GM10266 (cell line): ENCODE results near the gene PPP4R3B.
"Not testable (repeated sequence)": the region's sequence is repeated elsewhere in the genome, so short reads cannot be mapped to it uniquely, and the experiment has no call there.

ENCODE experiments used
- DNase-seq: peaks from one replicate; pipeline ENCODE4 v3.0.0; 2012; ENCODE audit errors: extremely low spot score
- TF ChIP-seq, protein P1 (sequence below): IDR thresholded peaks from 2 replicates; pipeline ENCODE4 v1.5.1; 2012; ENCODE audit warnings: mild to moderate bottlenecking, low read depth; ENCODE audit not compliant: control insufficient read depth, insufficient read depth; ENCODE audit errors: missing control alignments

Gene PPP4R3B

DNA sequence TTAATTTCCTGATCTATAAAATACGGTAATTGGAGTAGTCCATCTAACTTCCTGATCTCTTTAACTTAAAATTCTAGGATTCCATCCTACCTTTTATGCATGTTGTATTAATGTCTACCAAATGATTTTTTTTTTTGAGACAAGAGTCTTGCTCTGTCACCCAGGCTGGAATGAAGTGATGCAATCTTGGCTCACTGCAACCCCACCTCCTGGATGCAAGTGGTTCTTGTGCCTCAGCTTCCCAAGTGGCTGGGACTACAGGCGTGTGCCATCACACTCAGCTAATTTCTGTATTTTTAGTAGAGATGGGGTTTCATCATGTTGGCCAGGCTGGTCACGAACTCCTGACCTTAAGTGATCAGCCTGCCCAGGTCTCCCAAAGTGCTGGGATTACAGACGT lies 50.1 kb downstream of the PPP4R3B start:
- TF ChIP-seq, protein P1, sequence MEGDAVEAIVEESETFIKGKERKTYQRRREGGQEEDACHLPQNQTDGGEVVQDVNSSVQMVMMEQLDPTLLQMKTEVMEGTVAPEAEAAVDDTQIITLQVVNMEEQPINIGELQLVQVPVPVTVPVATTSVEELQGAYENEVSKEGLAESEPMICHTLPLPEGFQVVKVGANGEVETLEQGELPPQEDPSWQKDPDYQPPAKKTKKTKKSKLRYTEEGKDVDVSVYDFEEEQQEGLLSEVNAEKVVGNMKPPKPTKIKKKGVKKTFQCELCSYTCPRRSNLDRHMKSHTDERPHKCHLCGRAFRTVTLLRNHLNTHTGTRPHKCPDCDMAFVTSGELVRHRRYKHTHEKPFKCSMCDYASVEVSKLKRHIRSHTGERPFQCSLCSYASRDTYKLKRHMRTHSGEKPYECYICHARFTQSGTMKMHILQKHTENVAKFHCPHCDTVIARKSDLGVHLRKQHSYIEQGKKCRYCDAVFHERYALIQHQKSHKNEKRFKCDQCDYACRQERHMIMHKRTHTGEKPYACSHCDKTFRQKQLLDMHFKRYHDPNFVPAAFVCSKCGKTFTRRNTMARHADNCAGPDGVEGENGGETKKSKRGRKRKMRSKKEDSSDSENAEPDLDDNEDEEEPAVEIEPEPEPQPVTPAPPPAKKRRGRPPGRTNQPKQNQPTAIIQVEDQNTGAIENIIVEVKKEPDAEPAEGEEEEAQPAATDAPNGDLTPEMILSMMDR: no peak
- no peak for DNase-seq

DNA sequence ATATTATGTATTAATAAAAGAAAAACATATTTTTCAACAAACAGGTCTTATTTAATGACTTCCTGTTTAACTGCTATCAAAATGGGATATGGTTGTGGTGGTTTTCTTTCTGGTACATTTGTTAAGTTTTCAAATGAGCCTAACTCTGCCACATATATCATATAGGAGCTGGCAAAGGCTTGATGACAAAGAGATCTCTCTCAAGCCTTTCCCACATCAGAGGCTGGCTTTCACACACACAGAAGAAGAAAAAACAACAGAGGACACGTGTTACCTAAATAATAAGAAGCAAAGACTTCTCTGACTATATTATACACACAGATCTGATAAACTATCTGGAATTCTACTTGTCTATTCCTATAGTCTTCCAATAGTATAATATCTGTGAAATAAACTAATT lies 51.8 kb downstream of the PPP4R3B start:
- TF ChIP-seq, protein P1: no peak
- no peak for DNase-seq

DNA sequence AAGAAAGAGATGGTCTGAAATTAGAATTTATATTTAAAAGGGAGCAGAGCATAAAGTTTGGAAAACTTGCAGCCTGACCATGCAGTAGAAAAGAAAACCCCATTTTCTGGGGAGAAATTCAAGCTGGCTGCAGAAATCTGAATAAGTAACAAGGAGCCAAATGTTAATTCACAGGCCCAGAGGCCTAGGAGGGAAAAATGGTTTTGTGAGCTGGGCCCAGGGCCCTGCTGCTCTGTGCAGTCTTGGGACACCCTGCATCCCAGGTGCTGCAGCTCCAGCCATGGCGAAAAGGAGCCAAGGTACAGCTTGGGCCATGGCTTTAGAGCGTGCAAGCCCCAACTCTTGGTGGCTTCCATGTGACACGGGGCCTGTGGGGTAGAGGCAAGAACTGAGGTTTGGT lies 56.6 kb downstream of the PPP4R3B start:
- DNase-seq: no peak
- TF ChIP-seq, protein P1: no peak

DNA sequence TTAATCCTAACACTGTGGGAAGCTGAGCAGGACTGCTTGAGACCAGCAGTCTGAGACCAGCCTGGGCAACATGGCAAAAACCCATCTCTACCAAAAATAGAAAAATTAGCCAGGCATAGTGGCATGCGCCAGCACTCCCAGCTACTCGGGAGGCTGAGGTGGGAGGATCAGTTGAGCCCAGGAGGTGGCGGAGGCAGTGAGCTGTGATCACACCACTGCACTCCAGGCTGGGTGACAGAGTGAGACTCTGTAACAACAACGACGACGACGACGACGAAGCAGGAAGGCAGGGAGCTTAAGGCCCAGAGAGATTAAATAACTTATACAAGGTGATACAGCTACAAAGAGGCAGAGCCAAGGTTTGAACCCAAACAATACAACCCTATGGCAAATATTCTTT lies 60.6 kb downstream of the PPP4R3B start:
- DNase-seq: no peak
- TF ChIP-seq, protein P1: no peak

DNA sequence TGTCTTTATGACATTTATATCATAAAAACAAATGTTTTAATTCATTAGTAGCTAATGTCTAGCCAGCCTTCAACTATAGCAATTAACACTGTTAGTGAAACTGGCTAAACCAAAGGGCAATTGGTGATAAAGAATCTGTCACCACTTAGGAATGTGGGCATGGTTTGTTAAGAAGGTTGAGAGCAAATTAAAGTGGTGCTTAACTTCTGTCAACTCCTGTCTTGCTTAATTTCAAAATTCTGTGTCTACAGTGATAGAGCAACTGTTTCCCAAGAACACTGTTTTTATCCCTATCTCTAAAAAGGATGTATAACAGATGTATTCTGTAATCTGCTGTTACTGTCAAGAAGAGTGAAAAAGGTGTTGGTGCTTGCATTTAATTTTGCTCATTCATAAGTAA lies 61.4 kb downstream of the PPP4R3B start:
- DNase-seq: no peak
- TF ChIP-seq, protein P1: no peak

DNA sequence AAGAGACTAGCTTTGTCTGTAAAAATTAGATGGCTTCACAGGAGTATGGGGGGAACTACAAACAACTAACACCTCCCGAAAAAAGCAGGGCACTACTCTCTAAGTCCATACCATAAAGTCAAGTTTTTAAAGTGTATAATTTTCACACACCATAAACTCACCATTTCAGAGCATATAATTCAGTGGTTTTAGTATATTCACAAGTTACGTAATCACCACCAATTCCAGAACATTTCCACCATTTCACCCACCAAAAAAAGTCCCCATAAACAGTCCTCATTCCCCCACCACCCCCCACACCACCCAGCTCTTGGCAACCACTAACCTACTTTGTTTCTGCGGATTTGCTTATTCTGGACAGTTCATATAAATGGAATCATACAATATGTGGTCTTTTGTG lies 64.1 kb downstream of the PPP4R3B start:
- DNase-seq: no peak
- TF ChIP-seq, protein P1: no peak

DNA sequence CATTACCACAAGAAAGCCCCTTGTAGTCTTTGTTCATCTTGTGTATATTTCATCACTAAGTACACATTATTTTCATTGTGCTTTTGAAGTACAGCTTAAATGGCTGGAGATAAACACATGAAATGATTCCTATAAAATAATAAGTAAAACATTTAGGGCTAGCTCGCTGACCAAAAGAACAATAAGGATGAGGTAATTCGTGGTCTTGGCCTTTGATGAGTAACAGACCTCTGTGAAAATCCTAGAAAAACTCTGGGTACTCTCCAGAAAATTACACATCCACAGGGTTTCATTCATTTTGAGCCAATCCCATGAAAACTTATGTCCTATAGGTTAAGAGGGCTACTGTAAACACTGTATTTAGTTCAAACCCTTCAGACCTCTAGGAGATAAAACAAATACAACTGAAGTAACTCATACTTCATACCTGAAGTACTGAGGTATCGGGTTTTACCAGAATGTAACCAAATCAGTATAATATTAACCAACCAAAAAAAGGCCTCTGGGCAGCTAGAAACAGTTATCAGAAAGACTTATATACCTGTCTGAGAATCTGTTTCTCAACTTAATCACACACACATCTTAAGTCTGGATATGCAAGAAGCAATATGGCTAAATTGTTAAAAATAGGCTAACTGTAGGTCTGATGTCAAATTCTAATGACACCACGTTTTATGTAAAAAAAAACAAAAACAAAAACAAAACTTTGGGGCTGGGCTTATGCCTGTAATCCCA lies 66.9 kb downstream of the PPP4R3B start:
- TF ChIP-seq, protein P1: no peak
- no peak for DNase-seq

DNA sequence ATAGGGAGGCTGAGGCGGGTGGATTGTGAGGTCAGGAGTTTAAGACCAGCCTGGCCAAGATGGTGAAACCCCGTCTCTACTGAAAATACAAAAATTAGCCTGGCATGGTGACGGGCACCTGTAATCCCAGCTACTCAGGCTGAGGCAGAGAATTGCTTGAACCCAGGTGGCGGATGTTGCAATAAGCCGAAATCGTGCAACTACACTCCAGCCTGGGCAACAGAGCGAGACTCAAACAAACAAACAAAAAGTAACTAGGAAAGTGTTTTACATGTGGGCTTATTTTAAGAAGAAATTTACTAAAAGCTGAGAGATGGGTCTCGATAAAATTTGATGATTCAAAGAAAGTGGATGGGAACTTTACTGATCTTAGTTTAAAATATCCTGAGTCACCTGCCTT lies 69.7 kb downstream of the PPP4R3B start:
- not testable (repeated sequence) for DNase-seq
